Stimulated activated naive B cell treated with anti-CD40 and anti-IgM and Interleukin-4, amounts not matched to agents 10 μg/mL and 1 μg/mL and 100 μg/mL, for 72 hours (primary cell): Measurements from ENCODE around the gene ANKRD27.

Experiments used
- ATAC-seq, 2 donors: fragments of 150-1000 bp; cut with Tn5 transposase; replicated peaks; 2 replicates each; pipeline ENCODE4 v1.10.0; 2021; ENCODE audit warnings: moderate library complexity in 1 of 2
- DNase-seq: peaks from one replicate; pipeline ENCODE4 v3.0.0; 2021
- H3K27ac Mint-ChIP-seq: one replicate; pipeline ENCODE4 v1.8.0; 2022; ENCODE audit warnings: mild to moderate bottlenecking, mixed read lengths
- H3K27me3 Mint-ChIP-seq, 2 donors: one replicate each; pipeline ENCODE4 v1.8.0; 2022; ENCODE audit warnings: mixed read lengths in 2 of 2
- H3K36me3 Mint-ChIP-seq, 2 donors: one replicate each; pipeline ENCODE4 v1.8.0; 2022; ENCODE audit warnings: mixed read lengths in 2 of 2, mild to moderate bottlenecking in 1 of 2
- H3K4me1 Mint-ChIP-seq, 2 donors: one replicate each; pipeline ENCODE4 v1.8.0; 2022; ENCODE audit warnings: mixed read lengths in 2 of 2, mild to moderate bottlenecking in 1 of 2
- H3K4me3 Mint-ChIP-seq, 2 donors: one replicate each; pipeline ENCODE4 v1.8.0; 2022; ENCODE audit warnings: mild to moderate bottlenecking in 2 of 2, mixed read lengths in 2 of 2, moderate library complexity in 1 of 2
- H3K9me3 Mint-ChIP-seq, 2 donors: one replicate each; pipeline ENCODE4 v1.8.0; 2022; ENCODE audit warnings: mixed read lengths in 2 of 2, mild to moderate bottlenecking in 1 of 2

Gene ANKRD27

GRCh38 chr19:32624410-32624809 lies 50.6 kb downstream of the ANKRD27 start:
- Mint-ChIP-seq H3K9me3 (no peaks in the 10 kb centered on the region), H3K36me3 (peaks cover 49 to 58% of the 10 kb centered on the region in 2 donors), H3K27me3 (no peaks in the 10 kb centered on the region), H3K4me1 (no peaks in the 10 kb centered on the region), H3K4me3 (no peak overlapping the region), H3K27ac (no peak overlapping the region)
- no peak for ATAC-seq
- DNase-seq = no peak

GRCh38 chr19:32622002-32622401 lies 53.0 kb downstream of the ANKRD27 start:
- DNase-seq = no peak
- Mint-ChIP-seq H3K4me3 (no peak overlapping the region), H3K36me3 (peaks cover 51 to 61% of the 10 kb centered on the region in 2 donors), H3K27ac (no peak overlapping the region), H3K4me1 (no peaks in the 10 kb centered on the region), H3K9me3 (no peaks in the 10 kb centered on the region), H3K27me3 (no peaks in the 10 kb centered on the region)
- no peak for ATAC-seq

GRCh38 chr19:32619051-32619685 lies 55.8 kb downstream of the ANKRD27 start:
- Mint-ChIP-seq H3K9me3 (no peaks in the 10 kb centered on the region), H3K36me3 (peaks cover 51 to 64% of the 10 kb centered on the region in 2 donors), H3K4me1 (no peaks in the 10 kb centered on the region), H3K27ac (no peak overlapping the region), H3K4me3 (no peak overlapping the region), H3K27me3 (no peaks in the 10 kb centered on the region)
- no peak for ATAC-seq
- DNase-seq = no peak

- H3K36me3 Mint-ChIP-seq = peaks cover 53 to 70% of the 10 kb centered on the region in 2 donors
- H3K27me3 Mint-ChIP-seq = no peaks in the 10 kb centered on the region
- H3K4me3 Mint-ChIP-seq = no peak overlapping the region
- H3K27ac Mint-ChIP-seq = no peak overlapping the region
- ATAC-seq (no peak), DNase-seq (no peak)
- no peaks in the 10 kb centered on the region for H3K4me1 Mint-ChIP-seq
- no peaks in the 10 kb centered on the region for H3K9me3 Mint-ChIP-seq
Measured at GRCh38 chr19:32615569-32615968, 59.4 kb downstream of the ANKRD27 start.

- no peaks in the 10 kb centered on the region for H3K27me3 Mint-ChIP-seq
- ATAC-seq (no peak), DNase-seq (no peak)
- H3K4me1 Mint-ChIP-seq = no peaks in the 10 kb centered on the region
- no peak overlapping the region for H3K27ac Mint-ChIP-seq
- H3K36me3 Mint-ChIP-seq = peaks cover 51 to 70% of the 10 kb centered on the region in 2 donors
- H3K4me3 Mint-ChIP-seq = no peak overlapping the region
- no peaks in the 10 kb centered on the region for H3K9me3 Mint-ChIP-seq
Measured at GRCh38 chr19:32614916-32615315, 60.1 kb downstream of the ANKRD27 start.

- DNase-seq (no peak), ATAC-seq (no peak)
- no peaks in the 10 kb centered on the region for H3K9me3 Mint-ChIP-seq
- H3K4me3 Mint-ChIP-seq = no peak overlapping the region
- H3K4me1 Mint-ChIP-seq = no peaks in the 10 kb centered on the region
- no peaks in the 10 kb centered on the region for H3K27me3 Mint-ChIP-seq
- no peak overlapping the region for H3K27ac Mint-ChIP-seq
- peaks cover 45 to 58% of the 10 kb centered on the region in 2 donors for H3K36me3 Mint-ChIP-seq
Measured at GRCh38 chr19:32613008-32613407, 62.0 kb downstream of the ANKRD27 start.

- no peak overlapping the region for H3K4me3 Mint-ChIP-seq
- no peak for ATAC-seq
- no peaks in the 10 kb centered on the region for H3K4me1 Mint-ChIP-seq
- DNase-seq = no peak
- no peaks in the 10 kb centered on the region for H3K9me3 Mint-ChIP-seq
- H3K36me3 Mint-ChIP-seq = peaks cover 53 to 63% of the 10 kb centered on the region in 2 donors
- no peaks in the 10 kb centered on the region for H3K27me3 Mint-ChIP-seq
- no peak overlapping the region for H3K27ac Mint-ChIP-seq
Measured at GRCh38 chr19:32611161-32611560, 63.8 kb downstream of the ANKRD27 start.

- Mint-ChIP-seq H3K27ac (no peak overlapping the region), H3K9me3 (no peaks in the 10 kb centered on the region), H3K4me3 (no peak overlapping the region), H3K27me3 (no peaks in the 10 kb centered on the region), H3K36me3 (peaks cover 39 to 50% of the 10 kb centered on the region in 2 donors), H3K4me1 (no peaks in the 10 kb centered on the region)
- no peak for DNase-seq
- ATAC-seq = no peak
Measured at GRCh38 chr19:32607479-32607878, 67.5 kb downstream of the ANKRD27 start.

GRCh38 chr19:32606289-32606688 lies 68.7 kb downstream of the ANKRD27 start:
- peaks cover 35 to 46% of the 10 kb centered on the region in 2 donors for H3K36me3 Mint-ChIP-seq
- no peaks in the 10 kb centered on the region for H3K9me3 Mint-ChIP-seq
- no peaks in the 10 kb centered on the region for H3K27me3 Mint-ChIP-seq
- no peak for ATAC-seq
- DNase-seq = no peak
- H3K27ac Mint-ChIP-seq = no peak overlapping the region
- H3K4me3 Mint-ChIP-seq = no peak overlapping the region
- no peaks in the 10 kb centered on the region for H3K4me1 Mint-ChIP-seq

- H3K4me1 Mint-ChIP-seq = no peaks in the 10 kb centered on the region
- no peak overlapping the region for H3K4me3 Mint-ChIP-seq
- DNase-seq = no peak
- H3K27me3 Mint-ChIP-seq = no peaks in the 10 kb centered on the region
- peaks cover 38 to 45% of the 10 kb centered on the region in 2 donors for H3K36me3 Mint-ChIP-seq
- no peaks in the 10 kb centered on the region for H3K9me3 Mint-ChIP-seq
- no peak for ATAC-seq
- H3K27ac Mint-ChIP-seq = no peak overlapping the region
Measured at GRCh38 chr19:32605544-32605943, 69.4 kb downstream of the ANKRD27 start.

- H3K36me3 Mint-ChIP-seq = peaks cover 37 to 45% of the 10 kb centered on the region in 2 donors
- ATAC-seq = no peak
- H3K9me3 Mint-ChIP-seq = no peaks in the 10 kb centered on the region
- H3K4me3 Mint-ChIP-seq = no peak overlapping the region
- no peaks in the 10 kb centered on the region for H3K27me3 Mint-ChIP-seq
- no peak overlapping the region for H3K27ac Mint-ChIP-seq
- H3K4me1 Mint-ChIP-seq = no peaks in the 10 kb centered on the region
- no peak for DNase-seq
Measured at GRCh38 chr19:32603961-32604360, 71.0 kb downstream of the ANKRD27 start.

- no peak overlapping the region for H3K27ac Mint-ChIP-seq
- H3K4me3 Mint-ChIP-seq = no peak overlapping the region
- peak; percentile 51 to 64 for ATAC-seq
- no peaks in the 10 kb centered on the region for H3K4me1 Mint-ChIP-seq
- H3K27me3 Mint-ChIP-seq = no peaks in the 10 kb centered on the region
- H3K9me3 Mint-ChIP-seq = no peaks in the 10 kb centered on the region
- peaks cover 23 to 50% of the 10 kb centered on the region in 2 donors for H3K36me3 Mint-ChIP-seq
- DNase-seq = no peak
Measured at GRCh38 chr19:32599736-32600157, 75.2 kb downstream of the ANKRD27 start.

GRCh38 chr19:32599258-32599657 lies 75.7 kb downstream of the ANKRD27 start:
- ATAC-seq (no peak), DNase-seq (no peak)
- H3K4me3 Mint-ChIP-seq = no peak overlapping the region
- no peaks in the 10 kb centered on the region for H3K4me1 Mint-ChIP-seq
- H3K27ac Mint-ChIP-seq = no peak overlapping the region
- no peaks in the 10 kb centered on the region for H3K27me3 Mint-ChIP-seq
- no peaks in the 10 kb centered on the region for H3K9me3 Mint-ChIP-seq
- H3K36me3 Mint-ChIP-seq = peaks cover 22 to 49% of the 10 kb centered on the region in 2 donors

GRCh38 chr19:32598022-32598421 lies 77.0 kb downstream of the ANKRD27 start:
- ATAC-seq = no peak
- H3K4me1 Mint-ChIP-seq = no peaks in the 10 kb centered on the region
- peaks cover 29 to 50% of the 10 kb centered on the region in 2 donors for H3K36me3 Mint-ChIP-seq
- no peak for DNase-seq
- no peak overlapping the region for H3K4me3 Mint-ChIP-seq
- H3K9me3 Mint-ChIP-seq = no peaks in the 10 kb centered on the region
- no peak overlapping the region for H3K27ac Mint-ChIP-seq
- H3K27me3 Mint-ChIP-seq = no peaks in the 10 kb centered on the region

- peaks cover 37 to 57% of the 10 kb centered on the region in 2 donors for H3K36me3 Mint-ChIP-seq
- ATAC-seq = no peak
- no peak overlapping the region for H3K4me3 Mint-ChIP-seq
- H3K27me3 Mint-ChIP-seq = no peaks in the 10 kb centered on the region
- DNase-seq = no peak
- no peaks in the 10 kb centered on the region for H3K9me3 Mint-ChIP-seq
- H3K27ac Mint-ChIP-seq = no peak overlapping the region
- H3K4me1 Mint-ChIP-seq = peaks cover 0 to 2% of the 10 kb centered on the region in 2 donors
Measured at GRCh38 chr19:32595491-32595890, 79.5 kb downstream of the ANKRD27 start.
